GF-D8 (cell line): ENCODE data around the gene ZNRF1.
A peak's percentile ranks its signal among the peaks of the same experiment; 100 is the strongest.
"Not testable (repeated sequence)": the region's sequence is repeated elsewhere in the genome, so short reads cannot be mapped to it uniquely, and the experiment has no call there.

Experiments
- DNase-seq: peaks from one replicate; lab custom pipeline; 2025; lab: John Stamatoyannopoulos, UW

ZNRF1 gene

GRCh38 chr16:75002474-75002873, 3.6 kb downstream of the ZNRF1 start:
- DNase-seq, result peak; percentile 86

DNA sequence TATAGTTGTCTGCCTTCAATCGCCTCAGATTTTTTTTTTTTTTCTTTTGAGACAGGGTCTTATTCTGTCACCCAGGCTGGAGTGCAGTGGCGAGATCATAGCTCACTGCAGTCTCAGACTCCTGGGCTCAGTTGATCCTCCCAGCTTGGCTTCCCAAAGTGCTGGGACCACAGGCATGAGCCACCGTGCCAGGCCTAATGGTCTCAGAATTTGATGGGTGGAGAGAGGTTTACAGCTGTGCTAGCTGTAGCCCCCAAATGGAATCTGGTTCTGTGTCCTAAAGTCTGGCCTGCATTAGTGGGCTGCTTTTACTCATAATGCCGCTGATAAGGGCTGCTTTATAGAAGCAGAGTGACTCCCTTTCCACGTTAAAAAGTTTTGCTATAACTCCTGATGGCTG, 5.1 kb downstream of the ZNRF1 start:
- DNase-seq, result no peak

- no peak for DNase-seq
Observed at GRCh38 chr16:75004460-75004859, 5.6 kb downstream of the ZNRF1 start.

DNA sequence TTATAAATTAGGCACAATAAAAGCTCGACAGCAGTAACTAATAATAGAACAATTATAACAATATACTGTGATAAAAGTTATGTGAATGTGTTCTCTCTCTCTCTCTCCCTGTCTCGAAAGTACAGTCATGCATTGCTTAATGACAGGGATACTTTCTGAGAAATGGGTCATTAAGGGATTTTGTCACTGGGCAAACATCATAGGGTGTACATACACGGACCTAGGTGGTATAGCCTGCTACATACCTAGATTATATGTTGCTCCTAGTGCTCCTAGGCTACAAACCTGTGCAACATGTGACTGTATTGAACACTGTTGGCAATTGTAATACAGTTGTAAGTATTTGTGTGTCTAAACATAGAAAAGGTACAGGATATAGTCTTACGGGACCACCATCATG, 6.9 kb downstream of the ZNRF1 start:
- no peak for DNase-seq

- DNase-seq, result no peak
Observed at GRCh38 chr16:75007443-75007842, 8.6 kb downstream of the ZNRF1 start.

GRCh38 chr16:75010427-75010826, 11.6 kb downstream of the ZNRF1 start:
- no peak for DNase-seq

DNA sequence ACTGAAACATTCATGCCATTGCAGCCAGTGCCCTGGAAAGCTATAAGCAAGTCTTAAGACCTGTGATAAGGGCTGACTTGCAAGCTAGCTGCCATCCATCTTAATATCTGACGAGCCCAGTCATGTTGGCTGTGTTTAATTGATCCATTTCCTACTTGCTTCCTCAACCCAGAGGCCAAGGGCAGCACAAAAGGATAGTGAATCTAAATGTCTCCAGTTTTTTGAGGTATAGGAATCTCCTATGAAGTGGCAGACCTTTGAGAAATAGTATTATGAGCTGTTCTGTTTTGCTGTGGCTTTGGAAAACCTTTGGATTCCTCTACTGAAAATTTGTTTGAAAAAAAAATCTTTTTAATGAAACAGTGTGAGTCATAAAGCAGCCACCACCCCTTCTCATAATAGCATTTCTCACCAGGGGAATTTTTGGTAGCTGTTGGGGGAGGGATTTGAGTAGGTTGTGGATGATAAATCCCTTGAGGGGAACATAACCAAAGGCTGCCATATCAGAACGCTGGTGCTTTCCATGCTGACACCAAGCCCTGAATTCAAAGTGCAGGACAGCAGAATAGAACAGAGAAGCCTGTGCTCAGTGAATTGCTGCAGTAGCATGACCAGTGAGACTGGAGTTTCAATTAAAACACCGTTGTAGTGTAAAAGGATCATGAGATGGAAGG, 12.9 kb downstream of the ZNRF1 start:
- no peak for DNase-seq

- peak; percentile 20 for DNase-seq
Observed at GRCh38 chr16:75012380-75013081, 13.7 kb downstream of the ZNRF1 start.

DNA sequence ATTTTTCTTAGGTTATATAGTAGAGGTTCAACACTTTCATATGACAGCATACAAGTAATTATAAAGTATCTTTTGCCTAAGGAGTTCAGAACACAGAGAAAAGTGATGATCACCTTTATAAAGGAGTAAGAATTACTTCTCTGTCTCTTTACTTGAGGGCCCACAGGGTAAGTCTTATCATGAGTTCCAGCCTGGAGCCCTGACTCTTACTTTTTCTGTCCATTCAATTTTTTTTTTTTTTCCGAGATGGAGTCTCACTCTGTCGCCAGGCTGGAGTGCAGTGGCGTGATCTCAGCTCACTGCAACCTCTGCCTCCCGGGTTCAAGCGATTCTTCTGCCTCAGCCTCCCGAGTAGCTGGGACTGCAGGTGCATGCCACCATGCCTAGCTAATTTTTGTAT, 14.3 kb downstream of the ZNRF1 start:
- DNase-seq, result not testable (repeated sequence)

- no peak for DNase-seq
Observed at GRCh38 chr16:75014318-75014717, 15.5 kb downstream of the ZNRF1 start.

- not testable (repeated sequence) for DNase-seq
Observed at GRCh38 chr16:75016451-75017081, 17.7 kb downstream of the ZNRF1 start.

GRCh38 chr16:75017670-75018525, 19.1 kb downstream of the ZNRF1 start:
- no peak for DNase-seq

DNA sequence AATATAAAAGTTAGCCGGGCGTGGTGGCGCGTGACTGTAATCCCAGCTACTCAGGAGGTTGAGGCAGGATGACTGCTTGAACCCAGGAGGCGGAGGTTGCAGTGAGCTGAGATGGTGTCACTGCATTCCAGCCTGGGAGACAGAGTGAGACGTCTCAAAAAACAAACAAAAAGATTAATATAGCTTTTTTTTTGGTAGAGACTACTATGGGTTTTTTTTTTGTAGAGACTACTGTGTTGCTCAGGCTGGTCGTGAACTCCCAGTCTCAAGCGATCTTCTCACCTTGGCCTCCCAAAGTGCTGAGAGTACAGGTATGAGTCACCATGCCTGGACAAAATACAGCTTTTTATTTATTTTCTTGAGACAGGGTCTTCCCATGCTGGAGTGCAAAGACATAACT, 20.2 kb downstream of the ZNRF1 start:
- DNase-seq, result no peak

GRCh38 chr16:75019586-75019985, 20.8 kb downstream of the ZNRF1 start:
- no peak for DNase-seq

DNA sequence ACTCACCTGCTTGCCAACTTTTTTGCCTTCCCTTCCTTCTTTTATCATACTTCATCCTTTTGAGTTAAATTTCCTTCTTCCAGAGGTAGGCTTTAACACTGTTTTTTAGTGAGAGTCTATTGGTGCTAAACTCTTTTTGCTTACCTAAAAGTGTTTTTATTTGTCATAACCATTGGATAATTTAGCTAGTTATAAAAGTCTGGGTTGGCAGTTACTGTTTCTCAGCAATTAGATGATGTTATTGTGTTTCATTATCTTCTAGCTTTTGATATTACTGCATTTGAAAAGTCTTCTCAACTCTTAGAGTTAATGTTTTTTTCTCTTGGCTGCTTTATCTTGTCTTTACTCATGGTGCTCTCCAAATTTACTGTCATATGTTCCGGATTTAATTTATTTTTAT, 22.6 kb downstream of the ZNRF1 start:
- no peak for DNase-seq

DNA sequence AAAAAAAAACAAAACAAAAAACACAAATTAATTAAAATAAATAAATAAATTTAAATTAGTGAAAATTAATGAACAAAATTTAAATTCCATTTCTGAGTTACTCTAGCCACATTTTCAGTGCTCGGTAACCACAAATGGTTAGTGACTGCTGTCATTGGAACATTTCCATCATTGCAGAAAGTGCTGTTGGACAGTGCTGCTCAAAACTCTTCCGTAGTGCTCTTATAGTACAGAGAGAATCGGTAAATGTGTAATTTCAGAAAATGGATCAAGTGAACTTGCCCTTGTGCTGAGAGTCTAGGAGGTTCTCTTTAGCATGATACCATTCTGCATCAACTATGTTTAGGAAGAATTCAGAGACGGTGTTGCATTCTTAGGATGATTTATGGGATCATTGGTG, 23.7 kb downstream of the ZNRF1 start:
- no peak for DNase-seq

- no peak for DNase-seq
Observed at GRCh38 chr16:75023009-75023408, 24.2 kb downstream of the ZNRF1 start.

GRCh38 chr16:75024182-75024581, 25.4 kb downstream of the ZNRF1 start:
- DNase-seq, result no peak

- DNase-seq, result peak; percentile 94
Observed at GRCh38 chr16:75024594-75024993, 25.8 kb downstream of the ZNRF1 start.

DNA sequence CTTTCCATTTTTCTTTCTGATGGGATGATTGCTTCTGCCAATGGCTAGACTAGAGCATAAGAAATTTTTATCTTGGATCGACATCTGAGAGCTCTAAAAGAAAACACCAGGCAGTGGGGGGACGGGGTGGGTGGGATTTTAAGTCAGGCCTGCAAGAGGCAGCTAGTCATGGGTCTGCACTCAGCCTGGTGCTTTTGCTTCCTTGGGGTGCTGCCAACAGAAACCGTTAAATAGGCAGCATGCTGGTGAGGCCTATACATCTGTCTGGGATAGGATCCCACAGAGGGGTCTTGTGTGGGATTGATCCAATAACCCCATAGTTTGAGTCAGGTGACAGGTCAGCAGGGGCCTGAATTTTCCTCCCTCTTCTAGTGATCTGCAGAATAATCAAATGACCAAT, 26.9 kb downstream of the ZNRF1 start:
- no peak for DNase-seq

- DNase-seq, result not testable (repeated sequence)
Observed at GRCh38 chr16:75026239-75026891, 27.5 kb downstream of the ZNRF1 start.

- DNase-seq, result no peak
Observed at GRCh38 chr16:75026892-75027391, 28.1 kb downstream of the ZNRF1 start.
